Endodermal cell (in vitro differentiated cells): ENCODE data around the gene CFAP61. TPM values are rescaled to one million over a fixed set of nuclear protein-coding genes. Genes with fewer than 3 reads are reported as not detected.

Experiments used
- DNase-seq: peaks from one replicate; pipeline ENCODE4 v3.0.0-alpha.2; 2017
- H3K27ac ChIP-seq: 2 replicates; pipeline ENCODE4 v1.5.1; 2013; ENCODE audit warnings: mild to moderate bottlenecking, low read depth, low read length, moderate library complexity
- H3K27me3 ChIP-seq: 2 replicates; pipeline ENCODE4 v1.6.1; 2013; ENCODE audit warnings: mild to moderate bottlenecking, low read length, moderate library complexity; ENCODE audit not compliant: insufficient read depth, control insufficient read depth, poor library complexity, severe bottlenecking
- H3K36me3 ChIP-seq: 2 replicates; pipeline ENCODE4 v1.7.0; 2013; ENCODE audit warnings: mild to moderate bottlenecking, low read length, moderate library complexity; ENCODE audit not compliant: control insufficient read depth, insufficient read depth
- H3K4me1 ChIP-seq: one replicate; pipeline ENCODE4 v1.7.0; 2013; ENCODE audit warnings: low read length; ENCODE audit not compliant: control insufficient read depth, insufficient read depth
- H3K4me3 ChIP-seq: 2 replicates; pipeline ENCODE4 v1.5.1; 2013; ENCODE audit warnings: mild to moderate bottlenecking, low read length, moderate library complexity
- H3K9ac ChIP-seq: 2 replicates; pipeline ENCODE4 v1.6.1; 2013; ENCODE audit warnings: mild to moderate bottlenecking, low read length, moderate library complexity; ENCODE audit not compliant: poor library complexity, severe bottlenecking; ENCODE audit errors: extremely low read depth
- H3K9me3 ChIP-seq: 2 replicates; pipeline ENCODE4 v1.6.1; 2013; ENCODE audit warnings: mild to moderate bottlenecking, low read length, moderate library complexity; ENCODE audit not compliant: control insufficient read depth
- H3K27ac Mint-ChIP-seq: 2 replicates; pipeline ENCODE4 v1.8.0; 2020; ENCODE audit warnings: mixed read lengths
- H3K27me3 Mint-ChIP-seq: 2 replicates; pipeline ENCODE4 v1.8.0; 2021; ENCODE audit warnings: mild to moderate bottlenecking, mixed read lengths; ENCODE audit not compliant: insufficient read depth
- H3K36me3 Mint-ChIP-seq: 2 replicates; pipeline ENCODE4 v1.8.0; 2020; ENCODE audit warnings: low read depth, mixed read lengths
- H3K4me1 Mint-ChIP-seq: 2 replicates; pipeline ENCODE4 v1.8.0; 2020; ENCODE audit warnings: mixed read lengths
- H3K4me3 Mint-ChIP-seq: 2 replicates; pipeline ENCODE4 v1.8.0; 2020; ENCODE audit warnings: mild to moderate bottlenecking, moderate library complexity, mixed read lengths
- H3K9me3 Mint-ChIP-seq: 2 replicates; pipeline ENCODE4 v1.8.0; 2020; ENCODE audit warnings: mild to moderate bottlenecking, mixed read lengths
- WGBS, 2 experiments: methylation state at CpG; one replicate each; pipeline versions ENCODE4 v1.1.5 to v1.1.7; 2013; ENCODE audit warnings: missing lambda C conversion rate in 2 of 2, mixed read lengths in 1 of 2; ENCODE audit not compliant: insufficient coverage in 1 of 2, insufficient read length in 1 of 2; 5-methylcytosine and 5-hydroxymethylcytosine counted together
- total RNA-seq, 2 donors: library from RNA; stranded (reverse); fragmentation: NEBNext Ultra II Directional in 1 of 2; extraction: Animal tissue kit (Norgen Biotek cat#: 25700) in 1 of 2; gene quantifications; 2 replicates in 1 of 2; 3 replicates in 1 of 2; pipeline ENCODE4 v1.2.1, GENCODE V29; 2021
- TF ChIP-seq, protein P1 (sequence below): fragments of 200-600 bp; sonication (generic); conservative IDR thresholded peaks from 2 replicates; pipeline ENCODE4 v1.5.0; 2021; ENCODE audit warnings: antibody characterized with exemption, mild to moderate bottlenecking

The CFAP61 gene
- total RNA-seq, 2 donors from 2014 or later, result 0.64 to 0.73 TPM

- Histone ChIP-seq H3K9ac (no peak overlapping the region), H3K4me3 (no peak overlapping the region), H3K4me1 (no peaks in the 10 kb centered on the region), H3K36me3 (no peaks in the 10 kb centered on the region), H3K9me3 (no peaks in the 10 kb centered on the region), H3K27me3 (no peaks in the 10 kb centered on the region), H3K27ac (no peak overlapping the region)
- H3K27me3 Mint-ChIP-seq, result no peaks in the 10 kb centered on the region
- WGBS, 2 experiments, result 89 to 93% methylated on average over 5 to 13 of the region's 13 CpGs
- TF ChIP-seq, protein P1, sequence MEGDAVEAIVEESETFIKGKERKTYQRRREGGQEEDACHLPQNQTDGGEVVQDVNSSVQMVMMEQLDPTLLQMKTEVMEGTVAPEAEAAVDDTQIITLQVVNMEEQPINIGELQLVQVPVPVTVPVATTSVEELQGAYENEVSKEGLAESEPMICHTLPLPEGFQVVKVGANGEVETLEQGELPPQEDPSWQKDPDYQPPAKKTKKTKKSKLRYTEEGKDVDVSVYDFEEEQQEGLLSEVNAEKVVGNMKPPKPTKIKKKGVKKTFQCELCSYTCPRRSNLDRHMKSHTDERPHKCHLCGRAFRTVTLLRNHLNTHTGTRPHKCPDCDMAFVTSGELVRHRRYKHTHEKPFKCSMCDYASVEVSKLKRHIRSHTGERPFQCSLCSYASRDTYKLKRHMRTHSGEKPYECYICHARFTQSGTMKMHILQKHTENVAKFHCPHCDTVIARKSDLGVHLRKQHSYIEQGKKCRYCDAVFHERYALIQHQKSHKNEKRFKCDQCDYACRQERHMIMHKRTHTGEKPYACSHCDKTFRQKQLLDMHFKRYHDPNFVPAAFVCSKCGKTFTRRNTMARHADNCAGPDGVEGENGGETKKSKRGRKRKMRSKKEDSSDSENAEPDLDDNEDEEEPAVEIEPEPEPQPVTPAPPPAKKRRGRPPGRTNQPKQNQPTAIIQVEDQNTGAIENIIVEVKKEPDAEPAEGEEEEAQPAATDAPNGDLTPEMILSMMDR, result no peak
- no peak overlapping the region for H3K4me3 Mint-ChIP-seq
- no peak overlapping the region for H3K27ac Mint-ChIP-seq
- H3K9me3 Mint-ChIP-seq, result no peaks in the 10 kb centered on the region
- DNase-seq, result no peak
- H3K36me3 Mint-ChIP-seq, result no peaks in the 10 kb centered on the region
- H3K4me1 Mint-ChIP-seq, result no peaks in the 10 kb centered on the region
Observed at GRCh38 chr20:20399531-20400500, 347.5 kb downstream of the CFAP61 start.

DNA sequence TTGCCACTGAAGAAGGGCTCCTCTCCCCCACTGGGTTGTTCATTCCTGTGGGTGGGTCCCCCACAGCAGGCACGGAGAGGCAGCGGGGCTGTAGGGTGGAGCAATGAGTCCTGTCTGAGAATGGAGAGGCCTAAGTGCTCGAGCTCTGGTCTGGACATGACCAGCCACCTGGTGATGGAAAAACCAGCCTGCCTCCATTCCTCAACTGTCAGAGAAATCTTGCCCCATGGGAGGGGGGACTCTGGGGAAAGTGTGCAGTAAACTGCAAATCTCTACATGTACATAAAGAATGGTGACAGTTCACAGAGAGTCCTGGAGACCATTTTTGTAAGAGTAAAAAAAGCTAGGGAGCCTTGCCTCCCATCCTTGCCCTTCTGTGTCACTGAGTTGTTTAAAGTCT, 349.7 kb downstream of the CFAP61 start:
- H3K4me1 ChIP-seq, result no peaks in the 10 kb centered on the region
- no peaks in the 10 kb centered on the region for H3K36me3 Mint-ChIP-seq
- no peak overlapping the region for H3K9ac ChIP-seq
- no peak for DNase-seq
- H3K9me3 ChIP-seq, result no peaks in the 10 kb centered on the region
- H3K9me3 Mint-ChIP-seq, result no peaks in the 10 kb centered on the region
- no peaks in the 10 kb centered on the region for H3K36me3 ChIP-seq
- H3K27ac Mint-ChIP-seq, result no peak overlapping the region
- WGBS, 2 experiments, result 93% methylated on average over 3 of the region's 3 CpGs; no CpG with 5 or more reads in 1 of the 2 experiments
- no peak overlapping the region for H3K27ac ChIP-seq
- TF ChIP-seq, protein P1, result no peak
- H3K4me1 Mint-ChIP-seq, result no peaks in the 10 kb centered on the region
- H3K4me3 Mint-ChIP-seq, result no peak overlapping the region
- H3K27me3 ChIP-seq, result no peaks in the 10 kb centered on the region
- H3K27me3 Mint-ChIP-seq, result peaks cover 2% of the 10 kb centered on the region
- no peak overlapping the region for H3K4me3 ChIP-seq

DNA sequence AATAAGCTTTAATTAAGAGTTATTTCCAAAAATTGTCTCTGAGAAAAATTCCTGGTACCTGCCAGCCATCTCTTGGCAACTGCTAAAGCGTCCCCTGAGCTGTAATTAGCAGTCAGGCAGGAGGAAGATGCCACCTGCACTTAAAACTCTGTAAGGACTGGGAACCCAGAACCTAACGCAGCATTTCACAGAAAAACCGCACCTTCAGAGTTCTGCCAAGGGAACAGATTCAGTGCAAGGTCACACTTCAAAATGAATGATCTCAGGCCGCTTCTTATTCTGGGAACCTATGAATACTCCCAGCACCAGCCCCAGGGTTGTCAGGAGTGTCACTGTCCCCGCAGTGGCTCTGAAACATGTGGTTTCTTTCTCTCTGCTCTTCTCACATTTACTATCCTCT, 352.3 kb downstream of the CFAP61 start:
- TF ChIP-seq, protein P1, result no peak
- H3K27ac ChIP-seq, result no peak overlapping the region
- no peaks in the 10 kb centered on the region for H3K9me3 Mint-ChIP-seq

More for the DNA sequence above, 352.3 kb downstream of the CFAP61 start:
- Histone ChIP-seq H3K4me3 (no peak overlapping the region), H3K9me3 (no peaks in the 10 kb centered on the region), H3K9ac (no peak overlapping the region), H3K4me1 (no peaks in the 10 kb centered on the region), H3K36me3 (no peaks in the 10 kb centered on the region), H3K27me3 (no peaks in the 10 kb centered on the region)
- Mint-ChIP-seq H3K27me3 (peaks cover 3% of the 10 kb centered on the region), H3K4me3 (no peak overlapping the region), H3K4me1 (no peaks in the 10 kb centered on the region), H3K36me3 (no peaks in the 10 kb centered on the region), H3K27ac (no peak overlapping the region)
- DNase-seq, result no peak
- WGBS, 2 experiments, result 93 to 95% methylated on average over 5 of the region's 5 CpGs
